ENCODE measurements around the gene DSTN. TPM values are rescaled to one million over a fixed set of nuclear protein-coding genes. Genes with fewer than 3 reads are reported as not detected.

Gene DSTN
- total RNA-seq = 96.2 TPM

- peak; percentile 93 for DNase-seq (ENCODE audit: low spot score)
- peak; percentile 91 for ATAC-seq
Measured at GRCh38 chr20:17569616-17570346, at the start of gene DSTN. Gene DSTN (plus strand): TSS chr20:17570075. CDS start chr20:17570209, 134 bp downstream.

- ATAC-seq (peak; percentile 22), DNase-seq (ENCODE audit: low spot score) (no peak)
Measured at GRCh38 chr20:17520583-17520982, 49.3 kb upstream of the DSTN start.

- no peak for ATAC-seq
- DNase-seq (ENCODE audit: low spot score) = no peak
Measured at GRCh38 chr20:17522528-17522927, 47.3 kb upstream of the DSTN start.

- DNase-seq (ENCODE audit: low spot score) (no peak), ATAC-seq (no peak)
Measured at GRCh38 chr20:17523326-17523725, 46.5 kb upstream of the DSTN start.

- ATAC-seq = no peak
Measured at GRCh38 chr20:17524560-17524959, 45.3 kb upstream of the DSTN start.

GRCh38 chr20:17525132-17525531 is 44.7 kb upstream of the DSTN start:
- ATAC-seq (no peak), DNase-seq (ENCODE audit: low spot score) (no peak)

More at GRCh38 chr20:17524560-17524959, 45.3 kb upstream of the DSTN start:
- DNase-seq (ENCODE audit: low spot score) = no peak

GRCh38 chr20:17525650-17526049 is 44.2 kb upstream of the DSTN start:
- DNase-seq (ENCODE audit: low spot score) = no peak
- ATAC-seq = peak; percentile 80

GRCh38 chr20:17529586-17529985 is 40.3 kb upstream of the DSTN start:
- ATAC-seq = no peak
- DNase-seq (ENCODE audit: low spot score) = no peak

- ATAC-seq = no peak
Measured at GRCh38 chr20:17530153-17530552, 39.7 kb upstream of the DSTN start.

GRCh38 chr20:17530716-17531664 is 38.9 kb upstream of the DSTN start, which contains the start of gene BFSP1:
Gene BFSP1 (minus strand): TSS chr20:17531379. CDS start chr20:17531329, 50 bp downstream.
- ATAC-seq = peak; percentile 91
- peak; percentile 79 for DNase-seq (ENCODE audit: low spot score)

More at GRCh38 chr20:17530153-17530552, 39.7 kb upstream of the DSTN start:
- DNase-seq (ENCODE audit: low spot score) = no peak

GRCh38 chr20:17531665-17532025 is 38.2 kb upstream of the DSTN start:
- DNase-seq (ENCODE audit: low spot score) (no peak), ATAC-seq (no peak)

- ATAC-seq (no peak), DNase-seq (ENCODE audit: low spot score) (no peak)
Measured at GRCh38 chr20:17533396-17533795, 36.5 kb upstream of the DSTN start.

- no peak for ATAC-seq
- no peak for DNase-seq (ENCODE audit: low spot score)
Measured at GRCh38 chr20:17534077-17534476, 35.8 kb upstream of the DSTN start.

- peak; percentile 100 for ATAC-seq
- DNase-seq (ENCODE audit: low spot score) = peak; percentile 71
Measured at GRCh38 chr20:17536944-17537444, 32.9 kb upstream of the DSTN start.

GRCh38 chr20:17537959-17538358 is 31.9 kb upstream of the DSTN start:
- DNase-seq (ENCODE audit: low spot score) (no peak), ATAC-seq (no peak)

- no peak for ATAC-seq
- no peak for DNase-seq (ENCODE audit: low spot score)
Measured at GRCh38 chr20:17538517-17539170, 31.2 kb upstream of the DSTN start.

GRCh38 chr20:17541596-17541995 is 28.3 kb upstream of the DSTN start:
- ATAC-seq (no peak), DNase-seq (ENCODE audit: low spot score) (no peak)

GRCh38 chr20:17541996-17542395 is 27.9 kb upstream of the DSTN start:
- ATAC-seq (peak; percentile 46), DNase-seq (ENCODE audit: low spot score) (no peak)

- ATAC-seq (no peak), DNase-seq (ENCODE audit: low spot score) (no peak)
Measured at GRCh38 chr20:17542481-17542880, 27.4 kb upstream of the DSTN start.

- DNase-seq (ENCODE audit: low spot score) = no peak
Measured at GRCh38 chr20:17542993-17543412, 26.9 kb upstream of the DSTN start.

More at GRCh38 chr20:17542993-17543412, 26.9 kb upstream of the DSTN start:
- peak; percentile 67 for ATAC-seq

Data from left lobe of liver (tissue), 2 donors.